Astrocyte (in vitro differentiated cells and primary cell): Measurements from ENCODE around the gene DVL3. TPM values are rescaled to one million over a fixed set of nuclear protein-coding genes. Genes with fewer than 3 reads are reported as not detected.
A peak's percentile ranks its signal among the peaks of the same experiment; 100 is the strongest.

Experiments used
- DNase-seq: peaks from one replicate; pipeline ENCODE4 v3.0.0-alpha.2; 2010; ENCODE audit warnings: low read depth
- FAIRE-seq: peaks from 2 replicates; lab custom pipeline; 2011; peaks lifted over from hg19 to GRCh38; lab: Jason Lieb, UNC
- H2AFZ ChIP-seq: 2 replicates; pipeline ENCODE4 v1.6.0; 2012; ENCODE audit warnings: low read depth, low read length, inconsistent platforms
- H3K27ac ChIP-seq: 2 replicates; pipeline ENCODE4 v1.5.1; 2011; ENCODE audit warnings: low read depth, low read length, inconsistent platforms
- H3K27me3 ChIP-seq: 2 replicates; pipeline ENCODE4 v1.6.0; 2011; ENCODE audit warnings: low read length, inconsistent platforms; ENCODE audit not compliant: insufficient read depth
- H3K36me3 ChIP-seq: 2 replicates; pipeline ENCODE4 v1.5.1; 2011; ENCODE audit warnings: low read length, inconsistent platforms; ENCODE audit not compliant: insufficient read depth
- H3K4me1 ChIP-seq: 2 replicates; pipeline ENCODE4 v1.5.1; 2011; ENCODE audit warnings: low read length, inconsistent platforms; ENCODE audit not compliant: insufficient read depth
- H3K4me2 ChIP-seq: 2 replicates; pipeline ENCODE4 v1.6.0; 2012; ENCODE audit warnings: low read length, inconsistent platforms
- H3K4me3 ChIP-seq: 2 replicates; pipeline ENCODE4 v1.5.1; 2011; ENCODE audit warnings: low read depth, mild to moderate bottlenecking, low read length, inconsistent platforms; ENCODE audit not compliant: insufficient read depth
- H3K79me2 ChIP-seq: 2 replicates; pipeline ENCODE4 v1.6.0; 2012; ENCODE audit warnings: mild to moderate bottlenecking, low read length, inconsistent platforms; ENCODE audit not compliant: insufficient read depth
- H3K9ac ChIP-seq: 2 replicates; pipeline ENCODE4 v1.6.0; 2012; ENCODE audit warnings: mild to moderate bottlenecking, low read length, inconsistent platforms
- H3K9me3 ChIP-seq: 2 replicates; pipeline ENCODE4 v1.5.1; 2012; ENCODE audit warnings: low read depth, mild to moderate bottlenecking, low read length, inconsistent platforms; ENCODE audit not compliant: insufficient read depth
- H4K20me1 ChIP-seq: 2 replicates; pipeline ENCODE4 v1.6.0; 2012; ENCODE audit warnings: low read length, inconsistent platforms; ENCODE audit not compliant: insufficient read depth
- H3K27ac Mint-ChIP-seq: one replicate; pipeline ENCODE4 v1.8.0; 2021; ENCODE audit warnings: mild to moderate bottlenecking, mixed read lengths; ENCODE audit not compliant: unreplicated experiment
- H3K27me3 Mint-ChIP-seq: one replicate; pipeline ENCODE4 v1.8.0; 2021; ENCODE audit warnings: low read depth, mixed read lengths; ENCODE audit not compliant: unreplicated experiment
- H3K36me3 Mint-ChIP-seq: one replicate; pipeline ENCODE4 v1.8.0; 2021; ENCODE audit warnings: low read depth, mixed read lengths; ENCODE audit not compliant: unreplicated experiment
- H3K4me1 Mint-ChIP-seq: one replicate; pipeline ENCODE4 v1.8.0; 2021; ENCODE audit warnings: low read depth, mixed read lengths; ENCODE audit not compliant: unreplicated experiment
- H3K4me3 Mint-ChIP-seq: one replicate; pipeline ENCODE4 v1.8.0; 2021; ENCODE audit warnings: mild to moderate bottlenecking, moderate library complexity, mixed read lengths; ENCODE audit not compliant: unreplicated experiment
- H3K9me3 Mint-ChIP-seq: one replicate; pipeline ENCODE4 v1.8.0; 2021; ENCODE audit warnings: mild to moderate bottlenecking, mixed read lengths; ENCODE audit not compliant: unreplicated experiment
- EZH2 ChIP-seq: IDR thresholded peaks from 2 replicates; pipeline ENCODE4 v1.6.1; 2012; ENCODE audit warnings: mild to moderate bottlenecking, low read length, inconsistent platforms; ENCODE audit not compliant: insufficient read depth
- total RNA-seq: library from RNA; stranded (reverse); gene quantifications from 2 replicates; pipeline ENCODE4 v1.2.1, GENCODE V29; 2021
- TF ChIP-seq, protein P1 (sequence below): IDR thresholded peaks from 2 replicates; pipeline ENCODE4 v1.5.1; 2011; ENCODE audit warnings: low read depth, mild to moderate bottlenecking, inconsistent platforms, low read length, moderate library complexity; ENCODE audit not compliant: insufficient read depth

Gene DVL3
- total RNA-seq, 1 donor from 2014 or later, result 110 TPM

DNA sequence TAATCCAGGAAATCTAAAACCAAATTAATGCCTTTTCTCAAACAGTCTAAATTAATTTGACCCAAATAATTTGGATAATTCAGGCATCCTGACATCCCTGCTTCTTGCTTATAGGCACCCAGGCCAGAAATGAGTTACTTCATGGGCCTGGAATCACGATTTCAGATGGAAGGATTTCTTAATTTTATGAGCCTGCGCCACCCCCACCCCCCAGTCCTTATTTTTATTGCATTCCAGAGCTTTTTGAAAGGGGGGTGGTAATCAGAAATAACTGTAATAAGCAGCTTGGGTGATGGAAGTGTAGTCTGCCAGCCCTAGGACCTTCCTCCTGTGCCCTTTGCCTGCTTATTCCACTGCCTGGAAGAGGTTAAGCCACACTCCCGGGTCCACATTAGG lies 20.8 kb downstream of the DVL3 start:
- Histone ChIP-seq H3K27me3 (no peaks in the 10 kb centered on the region), H4K20me1 (peaks cover 70% of the 10 kb centered on the region), H3K27ac (peak overlapping the region; percentile 92), H3K4me3 (peak overlapping the region; percentile 76), H2AFZ (no peak overlapping the region), H3K9ac (peak overlapping the region; percentile 98), H3K4me2 (peak overlapping the region; percentile 94), H3K36me3 (peaks cover 38% of the 10 kb centered on the region), H3K9me3 (no peaks in the 10 kb centered on the region), H3K4me1 (peaks cover 57% of the 10 kb centered on the region), H3K79me2 (peaks cover 63% of the 10 kb centered on the region)
- Mint-ChIP-seq H3K4me1 (peaks cover 63% of the 10 kb centered on the region), H3K4me3 (peak overlapping the region; percentile 97), H3K27me3 (no peaks in the 10 kb centered on the region), H3K9me3 (no peaks in the 10 kb centered on the region), H3K36me3 (peaks cover 30% of the 10 kb centered on the region), H3K27ac (peak overlapping the region; percentile 98)
- TF ChIP-seq EZH2, result no peak
- TF ChIP-seq, protein P1, sequence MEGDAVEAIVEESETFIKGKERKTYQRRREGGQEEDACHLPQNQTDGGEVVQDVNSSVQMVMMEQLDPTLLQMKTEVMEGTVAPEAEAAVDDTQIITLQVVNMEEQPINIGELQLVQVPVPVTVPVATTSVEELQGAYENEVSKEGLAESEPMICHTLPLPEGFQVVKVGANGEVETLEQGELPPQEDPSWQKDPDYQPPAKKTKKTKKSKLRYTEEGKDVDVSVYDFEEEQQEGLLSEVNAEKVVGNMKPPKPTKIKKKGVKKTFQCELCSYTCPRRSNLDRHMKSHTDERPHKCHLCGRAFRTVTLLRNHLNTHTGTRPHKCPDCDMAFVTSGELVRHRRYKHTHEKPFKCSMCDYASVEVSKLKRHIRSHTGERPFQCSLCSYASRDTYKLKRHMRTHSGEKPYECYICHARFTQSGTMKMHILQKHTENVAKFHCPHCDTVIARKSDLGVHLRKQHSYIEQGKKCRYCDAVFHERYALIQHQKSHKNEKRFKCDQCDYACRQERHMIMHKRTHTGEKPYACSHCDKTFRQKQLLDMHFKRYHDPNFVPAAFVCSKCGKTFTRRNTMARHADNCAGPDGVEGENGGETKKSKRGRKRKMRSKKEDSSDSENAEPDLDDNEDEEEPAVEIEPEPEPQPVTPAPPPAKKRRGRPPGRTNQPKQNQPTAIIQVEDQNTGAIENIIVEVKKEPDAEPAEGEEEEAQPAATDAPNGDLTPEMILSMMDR, result no peak
- FAIRE-seq, result no peak
- DNase-seq, result no peak

DNA sequence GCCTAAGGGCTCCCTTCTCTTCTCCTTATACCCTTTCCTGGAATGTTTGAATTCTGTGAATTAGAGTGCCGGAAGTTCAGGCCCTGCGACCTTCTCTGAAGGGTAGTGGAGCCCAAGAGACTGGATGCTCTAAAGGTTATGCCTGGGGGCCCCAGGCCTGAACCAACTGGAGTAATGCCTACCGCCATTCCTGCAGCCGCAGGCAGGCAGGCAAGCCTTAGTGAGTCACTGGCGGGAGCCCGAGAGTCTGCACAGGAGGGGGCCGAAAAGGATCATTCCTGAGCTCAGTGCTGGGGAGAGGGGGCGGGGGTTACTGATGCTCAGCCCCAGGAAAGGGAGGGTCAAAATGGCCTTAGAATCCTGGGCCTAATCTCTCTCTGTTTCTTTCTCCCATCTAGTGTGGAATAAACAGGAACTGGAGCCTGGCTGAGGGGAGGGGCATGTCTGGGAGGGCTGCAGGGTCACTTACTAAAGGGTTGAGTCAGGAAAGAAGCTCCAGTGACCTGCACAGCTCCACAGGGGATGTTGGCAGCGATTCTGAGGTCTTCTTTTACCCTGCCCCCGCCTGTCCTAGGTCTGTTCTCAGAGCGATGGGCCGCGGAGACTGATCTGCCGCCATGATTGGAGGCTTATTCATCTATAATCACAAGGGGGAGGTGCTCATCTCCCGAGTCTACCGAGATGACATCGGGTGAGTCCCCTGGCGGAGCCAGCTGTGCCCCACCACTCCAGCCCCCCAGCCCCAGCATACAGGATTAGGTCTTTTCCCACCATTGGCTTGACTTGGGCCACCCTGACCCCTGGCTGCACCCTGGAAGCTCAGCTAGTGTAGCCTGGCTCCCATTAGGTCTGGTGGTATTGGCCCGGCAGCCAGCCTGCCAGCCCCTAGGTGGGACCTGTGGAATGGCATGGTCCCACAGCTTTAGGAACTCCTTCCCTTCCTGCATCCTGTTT lies 21.5 kb downstream of the DVL3 start:
- H3K79me2 ChIP-seq, result peaks cover 69% of the 10 kb centered on the region
- no peak overlapping the region for H2AFZ ChIP-seq
- Mint-ChIP-seq H3K4me3 (peak overlapping the region; percentile 97), H3K36me3 (peaks cover 29% of the 10 kb centered on the region), H3K27me3 (no peaks in the 10 kb centered on the region), H3K9me3 (no peaks in the 10 kb centered on the region), H3K27ac (peak overlapping the region; percentile 98), H3K4me1 (peaks cover 56% of the 10 kb centered on the region)
- peaks cover 71% of the 10 kb centered on the region for H4K20me1 ChIP-seq
- DNase-seq (peak; percentile 90), FAIRE-seq (no peak)
- H3K27me3 ChIP-seq, result no peaks in the 10 kb centered on the region
- H3K9me3 ChIP-seq, result no peaks in the 10 kb centered on the region
- peak overlapping the region; percentile 76 for H3K4me3 ChIP-seq
- peak overlapping the region; percentile 98 for H3K9ac ChIP-seq
- peaks cover 50% of the 10 kb centered on the region for H3K4me1 ChIP-seq
- TF ChIP-seq, protein P1, result no peak
- TF ChIP-seq EZH2, result no peak
- peaks cover 41% of the 10 kb centered on the region for H3K36me3 ChIP-seq
- peak overlapping the region; percentile 94 for H3K4me2 ChIP-seq
- H3K27ac ChIP-seq, result peak overlapping the region; percentile 92
